ENCODE results near the gene SLC25A21.
A peak's percentile ranks its signal among the peaks of the same experiment; 100 is the strongest.

The SLC25A21 gene

GRCh38 chr14:36996133-36996856, 176.1 kb downstream of the SLC25A21 start:
- Histone ChIP-seq H3K56ac (ENCODE audit: low read length) (no peak overlapping the region), H2BK5ac (ENCODE audit: low read length) (no peak overlapping the region), H2BK120ac (ENCODE audit: low read depth, low read length) (no peak overlapping the region), H3K23ac (ENCODE audit: low read length) (no peak overlapping the region), H3K4me2 (ENCODE audit: low read length) (no peak overlapping the region), H3K79me2 (ENCODE audit: control insufficient read depth, insufficient read depth, low read length) (no peaks in the 10 kb centered on the region), H2BK15ac (replicated peaks; ENCODE audit: low read depth) (no peak overlapping the region), H3K27ac (ENCODE audit: low read depth, low read length) (no peak overlapping the region), H3K79me1 (ENCODE audit: low read length) (no peaks in the 10 kb centered on the region), H3K4me3 (ENCODE audit: low read length) (no peak overlapping the region), H3K9ac (ENCODE audit: low read length) (no peak overlapping the region), H3K27me3 (ENCODE audit: insufficient read depth, low read length, poor library complexity) (no peaks in the 10 kb centered on the region), H3K36me3 (ENCODE audit: control insufficient read depth, insufficient read depth, low read length) (no peaks in the 10 kb centered on the region), H3K4ac (ENCODE audit: low read depth, low read length) (no peak overlapping the region), H2AK5ac (ENCODE audit: low read length) (no peak overlapping the region), H3K18ac (ENCODE audit: low read length) (no peak overlapping the region), H4K5ac (ENCODE audit: low read length) (no peak overlapping the region), H3K4me1 (ENCODE audit: control insufficient read depth, low read depth, low read length) (no peaks in the 10 kb centered on the region), H4K8ac (ENCODE audit: low read depth, low read length) (no peak overlapping the region)
- no CpG with 5 or more reads among the region's 4 CpGs for WGBS (ENCODE audit: extremely low coverage, insufficient coverage, low lambda C conversion rate)
- peak; percentile 49 for DNase-seq

DNA sequence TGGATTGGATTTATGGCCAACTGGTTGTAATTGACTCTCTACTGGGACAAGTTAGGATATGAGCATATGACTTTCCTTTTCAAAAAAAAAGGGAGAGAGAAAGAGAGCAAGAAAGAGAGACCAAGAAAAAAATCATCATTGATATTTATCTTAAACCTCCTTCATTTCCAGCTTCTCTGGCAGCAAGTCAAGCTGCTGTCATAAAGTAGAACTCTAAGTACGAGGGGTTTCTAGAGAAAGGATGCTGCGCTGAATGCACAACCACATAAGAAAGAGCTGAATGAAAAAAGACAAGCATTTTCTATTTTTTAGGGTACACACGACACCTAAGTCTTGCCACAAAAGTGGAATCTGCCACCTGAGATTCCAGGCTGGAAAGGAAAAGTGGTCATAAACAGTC, 182.6 kb downstream of the SLC25A21 start:
- H3K18ac ChIP-seq (ENCODE audit: low read length) = no peak overlapping the region
- no peak overlapping the region for H4K5ac ChIP-seq (ENCODE audit: low read length)
- H3K9ac ChIP-seq (ENCODE audit: low read length) = no peak overlapping the region
- no peak overlapping the region for H3K23ac ChIP-seq (ENCODE audit: low read length)
- H3K79me2 ChIP-seq (ENCODE audit: control insufficient read depth, insufficient read depth, low read length) = no peaks in the 10 kb centered on the region
- H2BK120ac ChIP-seq (ENCODE audit: low read depth, low read length) = no peak overlapping the region
- no peak for DNase-seq
- H3K4ac ChIP-seq (ENCODE audit: low read depth, low read length) = no peak overlapping the region
- H3K4me3 ChIP-seq (ENCODE audit: low read length) = no peak overlapping the region
- no peaks in the 10 kb centered on the region for H3K27me3 ChIP-seq (ENCODE audit: insufficient read depth, low read length, poor library complexity)
- no peaks in the 10 kb centered on the region for H3K36me3 ChIP-seq (ENCODE audit: control insufficient read depth, insufficient read depth, low read length)
- H3K4me2 ChIP-seq (ENCODE audit: low read length) = no peak overlapping the region
- no peak overlapping the region for H3K27ac ChIP-seq (ENCODE audit: low read depth, low read length)
- H3K79me1 ChIP-seq (ENCODE audit: low read length) = no peaks in the 10 kb centered on the region
- no peak overlapping the region for H4K8ac ChIP-seq (ENCODE audit: low read depth, low read length)
- no peaks in the 10 kb centered on the region for H3K4me1 ChIP-seq (ENCODE audit: control insufficient read depth, low read depth, low read length)
- WGBS (ENCODE audit: extremely low coverage, insufficient coverage, low lambda C conversion rate) = no CpG with 5 or more reads among the region's 3 CpGs
- H2AK5ac ChIP-seq (ENCODE audit: low read length) = no peak overlapping the region
- H3K56ac ChIP-seq (ENCODE audit: low read length) = no peak overlapping the region
- H2BK5ac ChIP-seq (ENCODE audit: low read length) = no peak overlapping the region
- H2BK15ac ChIP-seq (replicated peaks; ENCODE audit: low read depth) = no peak overlapping the region

- Histone ChIP-seq H3K79me1 (ENCODE audit: low read length) (no peaks in the 10 kb centered on the region), H3K79me2 (ENCODE audit: control insufficient read depth, insufficient read depth, low read length) (no peaks in the 10 kb centered on the region), H3K27me3 (ENCODE audit: insufficient read depth, low read length, poor library complexity) (no peaks in the 10 kb centered on the region), H4K5ac (ENCODE audit: low read length) (no peak overlapping the region), H3K4me2 (ENCODE audit: low read length) (no peak overlapping the region), H3K9ac (ENCODE audit: low read length) (no peak overlapping the region), H3K4me1 (ENCODE audit: control insufficient read depth, low read depth, low read length) (no peaks in the 10 kb centered on the region), H3K27ac (ENCODE audit: low read depth, low read length) (no peak overlapping the region), H3K18ac (ENCODE audit: low read length) (no peak overlapping the region), H3K4ac (ENCODE audit: low read depth, low read length) (no peak overlapping the region), H2BK15ac (replicated peaks; ENCODE audit: low read depth) (no peak overlapping the region), H4K8ac (ENCODE audit: low read depth, low read length) (no peak overlapping the region), H3K36me3 (ENCODE audit: control insufficient read depth, insufficient read depth, low read length) (no peaks in the 10 kb centered on the region), H3K56ac (ENCODE audit: low read length) (no peak overlapping the region), H3K4me3 (ENCODE audit: low read length) (no peak overlapping the region), H2AK5ac (ENCODE audit: low read length) (no peak overlapping the region), H2BK5ac (ENCODE audit: low read length) (no peak overlapping the region), H3K23ac (ENCODE audit: low read length) (no peak overlapping the region), H2BK120ac (ENCODE audit: low read depth, low read length) (no peak overlapping the region)
- WGBS (ENCODE audit: extremely low coverage, insufficient coverage, low lambda C conversion rate) = no CpG with 5 or more reads among the region's 1 CpG
- no peak for DNase-seq
These were observed 183.4 kb downstream of the SLC25A21 start for GRCh38 chr14:36988989-36989388.

GRCh38 chr14:36988568-36988967, 183.8 kb downstream of the SLC25A21 start:
- no CpG with 5 or more reads among the region's 1 CpG for WGBS (ENCODE audit: extremely low coverage, insufficient coverage, low lambda C conversion rate)
- H3K79me1 ChIP-seq (ENCODE audit: low read length) = no peaks in the 10 kb centered on the region
- H4K8ac ChIP-seq (ENCODE audit: low read depth, low read length) = no peak overlapping the region
- no peak overlapping the region for H2BK120ac ChIP-seq (ENCODE audit: low read depth, low read length)
- no peak overlapping the region for H4K5ac ChIP-seq (ENCODE audit: low read length)
- no peak overlapping the region for H2BK15ac ChIP-seq (replicated peaks; ENCODE audit: low read depth)
- H3K4me1 ChIP-seq (ENCODE audit: control insufficient read depth, low read depth, low read length) = no peaks in the 10 kb centered on the region
- no peak overlapping the region for H3K4me3 ChIP-seq (ENCODE audit: low read length)
- H3K56ac ChIP-seq (ENCODE audit: low read length) = no peak overlapping the region
- H3K79me2 ChIP-seq (ENCODE audit: control insufficient read depth, insufficient read depth, low read length) = no peaks in the 10 kb centered on the region
- H3K36me3 ChIP-seq (ENCODE audit: control insufficient read depth, insufficient read depth, low read length) = no peaks in the 10 kb centered on the region
- H3K9ac ChIP-seq (ENCODE audit: low read length) = no peak overlapping the region
- no peak overlapping the region for H2BK5ac ChIP-seq (ENCODE audit: low read length)
- H3K27ac ChIP-seq (ENCODE audit: low read depth, low read length) = no peak overlapping the region
- DNase-seq = no peak
- no peaks in the 10 kb centered on the region for H3K27me3 ChIP-seq (ENCODE audit: insufficient read depth, low read length, poor library complexity)
- no peak overlapping the region for H3K18ac ChIP-seq (ENCODE audit: low read length)
- no peak overlapping the region for H2AK5ac ChIP-seq (ENCODE audit: low read length)
- no peak overlapping the region for H3K4me2 ChIP-seq (ENCODE audit: low read length)
- H3K23ac ChIP-seq (ENCODE audit: low read length) = no peak overlapping the region
- H3K4ac ChIP-seq (ENCODE audit: low read depth, low read length) = no peak overlapping the region

- Histone ChIP-seq H3K9ac (ENCODE audit: low read length) (no peak overlapping the region), H4K5ac (ENCODE audit: low read length) (no peak overlapping the region), H3K79me1 (ENCODE audit: low read length) (no peaks in the 10 kb centered on the region), H3K4me3 (ENCODE audit: low read length) (no peak overlapping the region), H3K4me2 (ENCODE audit: low read length) (no peak overlapping the region), H3K79me2 (ENCODE audit: control insufficient read depth, insufficient read depth, low read length) (no peaks in the 10 kb centered on the region), H3K36me3 (ENCODE audit: control insufficient read depth, insufficient read depth, low read length) (no peaks in the 10 kb centered on the region), H3K27ac (ENCODE audit: low read depth, low read length) (no peak overlapping the region), H2BK120ac (ENCODE audit: low read depth, low read length) (no peak overlapping the region), H3K4ac (ENCODE audit: low read depth, low read length) (no peak overlapping the region), H3K4me1 (ENCODE audit: control insufficient read depth, low read depth, low read length) (no peaks in the 10 kb centered on the region), H3K27me3 (ENCODE audit: insufficient read depth, low read length, poor library complexity) (no peaks in the 10 kb centered on the region), H3K23ac (ENCODE audit: low read length) (no peak overlapping the region), H2AK5ac (ENCODE audit: low read length) (no peak overlapping the region), H2BK15ac (replicated peaks; ENCODE audit: low read depth) (no peak overlapping the region), H3K56ac (ENCODE audit: low read length) (no peak overlapping the region), H2BK5ac (ENCODE audit: low read length) (no peak overlapping the region), H4K8ac (ENCODE audit: low read depth, low read length) (no peak overlapping the region), H3K18ac (ENCODE audit: low read length) (no peak overlapping the region)
- DNase-seq = peak; percentile 26
- no CpG with 5 or more reads among the region's 2 CpGs for WGBS (ENCODE audit: extremely low coverage, insufficient coverage, low lambda C conversion rate)
These were observed 186.0 kb downstream of the SLC25A21 start for GRCh38 chr14:36986407-36986806.
